GM12872 (cell line): ENCODE results near the gene CDH16.

Experiments
- TF ChIP-seq, protein P1 (sequence below): IDR thresholded peaks from 3 replicates; pipeline ENCODE4 v1.5.1; 2011; ENCODE audit warnings: low read depth, mild to moderate bottlenecking, low read length, moderate library complexity; ENCODE audit not compliant: insufficient read depth

CDH16 gene

DNA sequence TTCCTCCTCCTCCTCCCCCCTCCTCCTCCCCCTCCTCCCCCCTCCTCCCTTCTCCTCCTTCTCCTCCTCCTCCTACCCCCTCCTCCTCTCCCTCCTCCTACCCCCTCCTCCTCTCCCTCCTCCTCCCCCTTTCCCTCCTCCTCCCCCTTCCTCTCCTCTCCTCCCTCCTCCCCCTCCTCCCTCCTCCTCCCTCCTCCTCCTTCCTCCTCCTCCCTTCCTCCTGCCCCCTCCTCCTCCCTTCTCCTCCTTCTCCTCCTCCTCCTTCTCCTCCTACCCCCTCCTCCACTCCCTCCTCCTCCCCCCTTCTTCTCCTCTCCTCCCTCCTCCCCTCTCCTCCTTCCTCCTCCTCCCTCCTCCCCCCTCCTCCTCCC is 45.0 kb downstream of the CDH16 start:
- TF ChIP-seq, protein P1, sequence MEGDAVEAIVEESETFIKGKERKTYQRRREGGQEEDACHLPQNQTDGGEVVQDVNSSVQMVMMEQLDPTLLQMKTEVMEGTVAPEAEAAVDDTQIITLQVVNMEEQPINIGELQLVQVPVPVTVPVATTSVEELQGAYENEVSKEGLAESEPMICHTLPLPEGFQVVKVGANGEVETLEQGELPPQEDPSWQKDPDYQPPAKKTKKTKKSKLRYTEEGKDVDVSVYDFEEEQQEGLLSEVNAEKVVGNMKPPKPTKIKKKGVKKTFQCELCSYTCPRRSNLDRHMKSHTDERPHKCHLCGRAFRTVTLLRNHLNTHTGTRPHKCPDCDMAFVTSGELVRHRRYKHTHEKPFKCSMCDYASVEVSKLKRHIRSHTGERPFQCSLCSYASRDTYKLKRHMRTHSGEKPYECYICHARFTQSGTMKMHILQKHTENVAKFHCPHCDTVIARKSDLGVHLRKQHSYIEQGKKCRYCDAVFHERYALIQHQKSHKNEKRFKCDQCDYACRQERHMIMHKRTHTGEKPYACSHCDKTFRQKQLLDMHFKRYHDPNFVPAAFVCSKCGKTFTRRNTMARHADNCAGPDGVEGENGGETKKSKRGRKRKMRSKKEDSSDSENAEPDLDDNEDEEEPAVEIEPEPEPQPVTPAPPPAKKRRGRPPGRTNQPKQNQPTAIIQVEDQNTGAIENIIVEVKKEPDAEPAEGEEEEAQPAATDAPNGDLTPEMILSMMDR, result no peak

DNA sequence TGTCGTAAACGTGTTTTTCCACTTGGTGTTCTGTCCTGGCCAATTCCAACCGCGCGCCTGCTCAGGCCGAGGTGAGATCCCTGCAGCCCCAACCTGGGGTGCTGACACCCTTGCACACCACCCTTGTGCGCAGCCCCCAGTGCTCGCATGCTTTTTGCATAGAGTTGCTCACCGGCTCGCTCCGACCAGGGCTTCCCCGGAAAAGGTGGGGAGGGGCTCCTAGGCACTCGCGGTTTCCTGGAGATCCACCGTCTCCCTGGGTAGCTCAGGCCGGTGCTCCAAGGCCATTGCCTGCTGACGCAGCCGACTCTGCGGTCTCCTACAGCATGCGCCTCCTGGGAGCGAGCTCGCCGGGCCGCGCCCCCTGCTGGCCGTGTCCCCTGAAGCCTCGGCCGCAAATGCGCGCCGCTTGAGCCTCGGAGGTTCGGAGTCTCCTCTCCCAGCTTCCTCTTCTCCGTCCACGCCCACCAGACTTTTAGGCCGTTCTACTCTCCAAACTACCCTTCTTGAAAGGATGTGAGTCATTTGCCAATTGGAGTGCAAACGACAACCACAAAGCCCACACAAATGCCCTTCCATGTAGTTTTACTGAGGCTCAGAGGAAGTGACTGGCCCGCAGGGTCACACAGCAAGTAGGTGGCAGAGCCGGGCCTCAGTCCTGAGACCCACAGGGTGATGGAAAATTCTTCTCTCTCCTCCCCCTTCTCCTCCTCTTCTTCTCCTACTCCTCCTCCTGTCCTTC is 45.6 kb downstream of the CDH16 start:
- TF ChIP-seq, protein P1, result peak; percentile 97

DNA sequence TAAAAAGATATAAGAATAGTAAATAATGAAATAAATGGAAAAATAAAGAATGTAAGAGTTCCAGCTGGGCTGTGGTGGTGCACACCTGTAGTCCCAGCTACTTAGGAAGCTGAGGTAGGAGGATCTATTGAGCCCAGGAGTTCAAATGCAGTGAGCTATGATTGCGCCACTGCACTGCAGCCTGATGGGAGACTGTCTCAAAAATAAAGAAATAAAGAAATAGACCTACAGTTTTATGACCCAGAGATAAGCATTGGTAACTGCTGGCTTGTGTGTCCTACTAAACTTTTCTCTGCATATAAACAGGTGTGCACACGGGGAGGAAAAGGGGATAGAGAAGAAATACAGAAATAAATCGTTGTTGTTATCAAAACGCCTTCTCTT is 46.1 kb downstream of the CDH16 start:
- TF ChIP-seq, protein P1, result no peak

GRCh38 chr16:66871840-66872239 is 46.8 kb downstream of the CDH16 start:
- TF ChIP-seq, protein P1, result no peak

- TF ChIP-seq, protein P1, result no peak
Measured at GRCh38 chr16:66869424-66869823, 49.3 kb downstream of the CDH16 start.

GRCh38 chr16:66863707-66864106 is 55.0 kb downstream of the CDH16 start:
- TF ChIP-seq, protein P1, result no peak

- TF ChIP-seq, protein P1, result no peak
Measured at GRCh38 chr16:66862023-66862520, 56.6 kb downstream of the CDH16 start.
